Measurements from ENCODE around the gene SHISA4. TPM values are rescaled to one million over a fixed set of nuclear protein-coding genes. Genes with fewer than 3 reads are reported as not detected.
A peak's percentile ranks its signal among the peaks of the same experiment; 100 is the strongest.
"Not testable (repeated sequence)": the region's sequence is repeated elsewhere in the genome, so short reads cannot be mapped to it uniquely, and the experiment has no call there.

SHISA4 gene
- total RNA-seq (ENCODE audit: unreplicated experiment), result 0.85 TPM
- long read RNA-seq, partial matches to known transcripts, result 0 of 1 reads
- long read RNA-seq, other reads (novel, unspliced or antisense), result 0 of 1 reads

DNA sequence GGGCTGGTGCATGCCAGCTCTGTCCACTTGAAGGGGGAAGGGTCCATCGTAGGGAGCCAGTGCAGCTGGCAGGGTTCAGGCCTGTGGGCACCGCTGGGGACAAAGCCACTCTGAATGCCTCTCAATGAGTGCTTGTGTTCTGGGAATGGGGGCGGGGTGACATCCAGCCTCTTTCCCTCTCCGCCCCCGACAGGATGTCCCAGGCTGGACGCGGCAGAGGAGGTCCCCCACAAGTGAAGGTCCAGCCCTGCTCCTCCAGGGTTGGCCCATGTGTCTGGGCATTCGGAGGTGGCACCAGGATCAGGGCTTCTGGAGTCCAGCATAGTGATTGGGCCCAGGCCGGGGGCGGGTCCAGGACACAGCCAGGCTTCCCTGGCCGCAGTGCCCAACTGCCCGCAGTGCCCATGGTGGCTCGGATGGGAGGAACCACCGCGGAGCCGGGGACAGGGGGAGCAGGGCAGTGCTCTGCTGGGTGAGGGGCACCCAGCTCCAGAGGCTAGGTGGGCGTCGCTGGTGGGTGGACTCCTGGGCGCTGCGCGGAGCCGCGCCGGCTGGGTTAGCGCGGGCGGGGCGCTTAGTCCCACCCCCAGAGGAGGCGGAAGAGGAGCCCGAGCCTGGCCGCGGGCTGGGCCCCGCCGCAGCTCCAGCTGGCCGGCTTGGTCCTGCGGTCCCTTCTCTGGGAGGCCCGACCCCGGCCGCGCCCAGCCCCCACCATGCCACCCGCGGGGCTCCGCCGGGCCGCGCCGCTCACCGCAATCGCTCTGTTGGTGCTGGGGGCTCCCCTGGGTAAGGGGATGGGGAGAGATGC lies at the start of gene SHISA4:
SHISA4 (plus strand) TSS at position 617 of the 808 bp plus-strand sequence; CDS start at position 714, 97 bp downstream.
- TF ChIP-seq, protein P1, sequence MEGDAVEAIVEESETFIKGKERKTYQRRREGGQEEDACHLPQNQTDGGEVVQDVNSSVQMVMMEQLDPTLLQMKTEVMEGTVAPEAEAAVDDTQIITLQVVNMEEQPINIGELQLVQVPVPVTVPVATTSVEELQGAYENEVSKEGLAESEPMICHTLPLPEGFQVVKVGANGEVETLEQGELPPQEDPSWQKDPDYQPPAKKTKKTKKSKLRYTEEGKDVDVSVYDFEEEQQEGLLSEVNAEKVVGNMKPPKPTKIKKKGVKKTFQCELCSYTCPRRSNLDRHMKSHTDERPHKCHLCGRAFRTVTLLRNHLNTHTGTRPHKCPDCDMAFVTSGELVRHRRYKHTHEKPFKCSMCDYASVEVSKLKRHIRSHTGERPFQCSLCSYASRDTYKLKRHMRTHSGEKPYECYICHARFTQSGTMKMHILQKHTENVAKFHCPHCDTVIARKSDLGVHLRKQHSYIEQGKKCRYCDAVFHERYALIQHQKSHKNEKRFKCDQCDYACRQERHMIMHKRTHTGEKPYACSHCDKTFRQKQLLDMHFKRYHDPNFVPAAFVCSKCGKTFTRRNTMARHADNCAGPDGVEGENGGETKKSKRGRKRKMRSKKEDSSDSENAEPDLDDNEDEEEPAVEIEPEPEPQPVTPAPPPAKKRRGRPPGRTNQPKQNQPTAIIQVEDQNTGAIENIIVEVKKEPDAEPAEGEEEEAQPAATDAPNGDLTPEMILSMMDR (IDR thresholded peaks at IDR 0.05; ENCODE audit: unreplicated experiment), result no peak
- H3K36me3 Mint-ChIP-seq (ENCODE audit: low read depth, unreplicated experiment), result peaks cover 5% of the 10 kb centered on the region
- DNase-seq (ENCODE audit: low spot score), result peak; percentile 21
- H3K27me3 Mint-ChIP-seq (ENCODE audit: unreplicated experiment), result peaks cover 25% of the 10 kb centered on the region
- H3K4me3 Mint-ChIP-seq (ENCODE audit: unreplicated experiment), result peak within 1 kb of the TSS; percentile 62
- no peaks in the 10 kb centered on the region for H3K4me1 Mint-ChIP-seq (ENCODE audit: unreplicated experiment)
- no peak within 1 kb of the TSS for H3K27ac Mint-ChIP-seq (ENCODE audit: unreplicated experiment)
- H3K9me3 Mint-ChIP-seq (ENCODE audit: unreplicated experiment), result no peaks in the 10 kb centered on the region

GRCh38 chr1:201839089-201839488 lies 49.6 kb upstream of the SHISA4 start:
- not testable (repeated sequence) for H3K9me3 Mint-ChIP-seq (ENCODE audit: unreplicated experiment); H3K36me3 Mint-ChIP-seq (ENCODE audit: low read depth, unreplicated experiment); DNase-seq (ENCODE audit: low spot score); H3K27ac Mint-ChIP-seq (ENCODE audit: unreplicated experiment); H3K4me1 Mint-ChIP-seq (ENCODE audit: unreplicated experiment); H3K27me3 Mint-ChIP-seq (ENCODE audit: unreplicated experiment); H3K4me3 Mint-ChIP-seq (ENCODE audit: unreplicated experiment)

- no peak for DNase-seq (ENCODE audit: low spot score)
- no peak overlapping the region for H3K4me3 Mint-ChIP-seq (ENCODE audit: unreplicated experiment)
- peaks cover 1% of the 10 kb centered on the region for H3K27me3 Mint-ChIP-seq (ENCODE audit: unreplicated experiment)
- H3K36me3 Mint-ChIP-seq (ENCODE audit: low read depth, unreplicated experiment), result no peaks in the 10 kb centered on the region
- no peaks in the 10 kb centered on the region for H3K4me1 Mint-ChIP-seq (ENCODE audit: unreplicated experiment)
- H3K9me3 Mint-ChIP-seq (ENCODE audit: unreplicated experiment), result no peaks in the 10 kb centered on the region
- TF ChIP-seq, protein P1 (IDR thresholded peaks at IDR 0.05; ENCODE audit: unreplicated experiment), result no peak
- H3K27ac Mint-ChIP-seq (ENCODE audit: unreplicated experiment), result no peak overlapping the region
These were observed 48.6 kb upstream of the SHISA4 start for GRCh38 chr1:201840055-201840454.

DNA sequence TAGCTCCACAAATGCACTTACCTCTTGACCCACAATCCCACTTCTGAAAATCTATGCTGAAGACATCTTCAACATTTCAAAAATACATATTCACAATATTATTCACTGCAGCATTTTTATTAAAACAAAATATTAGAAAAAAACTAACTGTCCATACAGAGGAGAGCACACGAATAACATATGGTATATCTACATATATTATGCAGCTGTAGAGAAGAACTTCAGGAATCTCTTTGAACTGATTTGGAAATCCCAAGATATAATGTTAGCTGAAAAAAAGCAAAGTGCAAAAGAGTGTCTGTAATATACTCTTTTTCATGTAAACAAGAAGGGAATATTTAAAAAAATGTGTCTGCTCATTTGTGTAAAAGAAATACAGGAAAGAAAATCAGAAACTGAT lies 48.2 kb upstream of the SHISA4 start:
- no peaks in the 10 kb centered on the region for H3K36me3 Mint-ChIP-seq (ENCODE audit: low read depth, unreplicated experiment)
- H3K4me3 Mint-ChIP-seq (ENCODE audit: unreplicated experiment), result no peak overlapping the region
- TF ChIP-seq, protein P1 (IDR thresholded peaks at IDR 0.05; ENCODE audit: unreplicated experiment), result no peak
- DNase-seq (ENCODE audit: low spot score), result no peak
- no peak overlapping the region for H3K27ac Mint-ChIP-seq (ENCODE audit: unreplicated experiment)
- no peaks in the 10 kb centered on the region for H3K4me1 Mint-ChIP-seq (ENCODE audit: unreplicated experiment)
- H3K27me3 Mint-ChIP-seq (ENCODE audit: unreplicated experiment), result peaks cover 1% of the 10 kb centered on the region
- no peaks in the 10 kb centered on the region for H3K9me3 Mint-ChIP-seq (ENCODE audit: unreplicated experiment)

DNA sequence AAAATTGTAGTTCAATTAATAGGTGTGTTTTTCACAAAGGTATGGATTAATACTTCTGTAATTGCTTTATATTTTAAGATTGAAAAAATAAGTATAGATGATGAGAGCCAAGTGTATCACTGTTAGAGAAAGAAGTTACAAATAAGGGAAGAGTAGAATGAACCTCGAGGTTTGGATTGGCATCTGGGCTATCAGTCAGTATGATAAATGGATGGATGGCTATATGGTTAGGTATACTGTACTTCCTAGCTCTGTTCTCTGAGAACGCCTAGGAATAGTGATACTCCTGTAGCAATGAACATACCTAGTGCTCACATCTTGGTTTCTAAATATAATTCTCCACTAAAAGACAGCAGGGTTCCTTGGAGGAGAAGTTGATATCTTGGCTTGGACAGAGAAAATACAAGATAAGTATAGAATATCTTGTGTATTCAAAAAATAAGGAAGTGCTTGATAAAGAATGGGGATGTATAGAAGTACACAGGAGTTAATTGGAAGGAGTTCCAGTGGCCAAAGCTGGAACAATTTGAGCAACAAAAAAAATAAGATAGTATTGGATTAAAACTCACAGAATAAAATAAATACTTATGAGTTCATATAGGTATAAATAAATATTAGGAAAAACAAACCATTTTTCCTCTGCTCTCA lies 47.3 kb upstream of the SHISA4 start:
- no peaks in the 10 kb centered on the region for H3K9me3 Mint-ChIP-seq (ENCODE audit: unreplicated experiment)
- H3K4me3 Mint-ChIP-seq (ENCODE audit: unreplicated experiment), result no peak overlapping the region
- TF ChIP-seq, protein P1 (IDR thresholded peaks at IDR 0.05; ENCODE audit: unreplicated experiment), result no peak
- no peaks in the 10 kb centered on the region for H3K4me1 Mint-ChIP-seq (ENCODE audit: unreplicated experiment)
- no peaks in the 10 kb centered on the region for H3K27me3 Mint-ChIP-seq (ENCODE audit: unreplicated experiment)
- no peak for DNase-seq (ENCODE audit: low spot score)
- no peak overlapping the region for H3K27ac Mint-ChIP-seq (ENCODE audit: unreplicated experiment)
- H3K36me3 Mint-ChIP-seq (ENCODE audit: low read depth, unreplicated experiment), result no peaks in the 10 kb centered on the region
